HepG2 (cell line): Measurements from ENCODE around the gene LRRC25. TPM values are rescaled to one million over a fixed set of nuclear protein-coding genes. Genes with fewer than 3 reads are reported as not detected.
A peak's percentile ranks its signal among the peaks of the same experiment; 100 is the strongest.

ENCODE experiments used
- ADNP ChIP-seq: sonication (generic); formaldehyde crosslinking; IDR thresholded peaks from 2 replicates; pipeline ENCODE4 v1.4.0; 2020; ENCODE audit warnings: missing genetic modification reagents
- AHR ChIP-seq: IDR thresholded peaks from 2 replicates; pipeline ENCODE4 v1.6.1; 2018; ENCODE audit warnings: missing genetic modification reagents, missing compliant biosample characterization
- CHCHD3 ChIP-seq: sonication (generic); formaldehyde crosslinking; IDR thresholded peaks from 2 replicates; pipeline ENCODE4 v1.8.0; 2022; ENCODE audit warnings: mild to moderate bottlenecking, missing genetic modification reagents, moderate library complexity
- FOXO1 ChIP-seq: sonication (generic); formaldehyde crosslinking; IDR thresholded peaks from 2 replicates; pipeline ENCODE4 v1.4.0; 2020; ENCODE audit warnings: missing genetic modification reagents
- FUBP1 ChIP-seq: sonication (generic); formaldehyde crosslinking; IDR thresholded peaks from 2 replicates; pipeline ENCODE4 v1.5.1; 2020; ENCODE audit warnings: missing genetic modification reagents, mild to moderate bottlenecking, borderline replicate concordance
- GABPB1 ChIP-seq: IDR thresholded peaks from 2 replicates; pipeline ENCODE4 v1.6.1; 2016; ENCODE audit warnings: mild to moderate bottlenecking, missing genetic modification reagents, moderate library complexity, missing compliant biosample characterization
- HIC2 ChIP-seq: sonication (generic); formaldehyde crosslinking; IDR thresholded peaks from 2 replicates; pipeline ENCODE4 v1.9.0; 2022; ENCODE audit warnings: low read depth, missing genetic modification reagents
- MED1 ChIP-seq: sonication (generic); formaldehyde crosslinking; IDR thresholded peaks from 2 replicates; pipeline ENCODE4 v1.4.0; 2020; ENCODE audit warnings: missing genetic modification reagents
- MLXIP ChIP-seq: sonication (generic); formaldehyde crosslinking; IDR thresholded peaks from 2 replicates; pipeline ENCODE4 v1.9.0; 2021; ENCODE audit warnings: missing genetic modification reagents, borderline replicate concordance
- MYC ChIP-seq: sonication (generic); formaldehyde crosslinking; IDR thresholded peaks from 2 replicates; pipeline ENCODE4 v1.9.0; 2021; ENCODE audit warnings: missing genetic modification reagents, borderline replicate concordance
- PHF5A ChIP-seq: IDR thresholded peaks from one replicate; pipeline ENCODE4 v1.6.1; 2018; ENCODE audit warnings: low read depth, missing genetic modification reagents; ENCODE audit not compliant: unreplicated experiment
- RBAK ChIP-seq: sonication (generic); formaldehyde crosslinking; IDR thresholded peaks from 2 replicates; pipeline ENCODE4 v1.5.1; 2020; ENCODE audit warnings: mild to moderate bottlenecking, missing genetic modification reagents
- RXRA ChIP-seq: sonication (generic); formaldehyde crosslinking; IDR thresholded peaks from 2 replicates; pipeline ENCODE4 v1.5.1; 2020; ENCODE audit warnings: missing genetic modification reagents
- SCMH1 ChIP-seq: sonication (generic); formaldehyde crosslinking; IDR thresholded peaks from 2 replicates; pipeline ENCODE4 v1.9.0; 2021; ENCODE audit warnings: missing genetic modification reagents, mild to moderate bottlenecking, borderline replicate concordance
- SKI ChIP-seq: fragments of 450-650 bp; IDR thresholded peaks from one replicate; pipeline ENCODE4 v1.6.1; 2018; ENCODE audit warnings: mild to moderate bottlenecking; ENCODE audit not compliant: partially characterized antibody
- SMARCE1 ChIP-seq: fragments of 450-650 bp; IDR thresholded peaks from 2 replicates; pipeline ENCODE4 v1.6.1; 2017; ENCODE audit warnings: borderline replicate concordance
- ZFP91 ChIP-seq: sonication (generic); formaldehyde crosslinking; IDR thresholded peaks from 2 replicates; pipeline ENCODE4 v1.9.0; 2022; ENCODE audit warnings: missing genetic modification reagents, mild to moderate bottlenecking, borderline replicate concordance
- ZFY ChIP-seq: sonication (generic); formaldehyde crosslinking; IDR thresholded peaks from 2 replicates; pipeline ENCODE4 v1.4.0; 2020; ENCODE audit warnings: missing genetic modification reagents
- ZNF652 ChIP-seq: IDR thresholded peaks from 2 replicates; pipeline ENCODE4 v1.6.1; 2016; ENCODE audit warnings: low read depth, borderline replicate concordance
- polyA plus RNA-seq, 8 experiments: library from polyadenylated mRNA; depleted of rRNA in 3 of 8; stranded (reverse) in 7 of 8; unstranded in 1 of 8; fragments of >200 nt; fragmentation: Illumina TruSeq in 4 of 8; extraction: Trizol in 4 of 8; gene quantifications; 2 replicates each; pipeline versions ENCODE4 v1.2.1 to v1.2.3, GENCODE V29; 2011 to 2016; ENCODE audit warnings: low read depth in 4 of 8, missing spikeins in 1 of 8, mixed read lengths in 1 of 8; ENCODE audit not compliant: insufficient read depth in 1 of 8
- total RNA-seq, 5 experiments: library from RNA; depleted of rRNA; stranded (reverse); fragments of >200 nt; fragmentation: Illumina TruSeq; extraction: Trizol; gene quantifications; 2 replicates each; pipeline ENCODE4 v1.2.3, GENCODE V29; 2016; ENCODE audit warnings: low read depth in 1 of 5

The LRRC25 gene
- total and polyA plus RNA-seq, 2 of the 13 experiments (the other 11 are each of a cell fraction or from before 2014, with no cell fraction given) = 0.13 to 0.53 TPM

GRCh38 chr19:18440936-18441803, 43.7 kb upstream of the LRRC25 start (continued):
- TF ChIP-seq ZFP91 (CRISPR knock-in tag) = peak; percentile 39; the same call in 1 of the 2 replicates
- TF ChIP-seq ZFY (CRISPR knock-in tag) = 0 out of 2 replicates have a peak, but pooled peaks have one; percentile 13
- peak; percentile 36; the same call in 1 of the 2 replicates for TF ChIP-seq MED1 (CRISPR knock-in tag)
- 0 out of 2 replicates have a peak, but pooled peaks have one; percentile 12 for TF ChIP-seq CHCHD3 (CRISPR knock-in tag)
- peak; percentile 49; the same call in 1 of the 2 replicates for TF ChIP-seq RXRA (CRISPR knock-in tag)
- no peak for TF ChIP-seq SCMH1 (CRISPR knock-in tag)
- TF ChIP-seq ZNF652 (CRISPR knock-in tag) = peak; percentile 87
- TF ChIP-seq MYC (CRISPR knock-in tag) = 0 out of 2 replicates have a peak, but pooled peaks have one; percentile 11
- 0 out of 2 replicates have a peak, but pooled peaks have one; percentile 17 for TF ChIP-seq ADNP (CRISPR knock-in tag)
- no peak for TF ChIP-seq SMARCE1
- TF ChIP-seq MLXIP (CRISPR knock-in tag) = no peak
- no peak for TF ChIP-seq PHF5A (CRISPR knock-in tag)
- 0 out of 2 replicates have a peak, but pooled peaks have one; percentile 34 for TF ChIP-seq FUBP1
- TF ChIP-seq RBAK = no peak
- TF ChIP-seq SKI = peak; percentile 10
- no peak for TF ChIP-seq FOXO1 (CRISPR knock-in tag)
- 0 out of 2 replicates have a peak, but pooled peaks have one; percentile 26 for TF ChIP-seq AHR
- 0 out of 2 replicates have a peak, but pooled peaks have one; percentile 33 for TF ChIP-seq GABPB1 (CRISPR knock-in tag)
- TF ChIP-seq HIC2 (CRISPR knock-in tag) = peak; percentile 60; the same call in 1 of the 2 replicates
